Ovary (tissue), 9 donors: ENCODE measurements around the gene PTPN13. TPM values are rescaled to one million over a fixed set of nuclear protein-coding genes. Genes with fewer than 3 reads are reported as not detected.

Experiments used
- DNase-seq, 5 donors: peaks; one replicate each; pipeline ENCODE4 v3.0.0-alpha.2; 2019 to 2020
- H3K27ac ChIP-seq, 2 donors: fragments of 200-600 bp; one replicate each; pipeline versions ENCODE4 v1.5.1 to v1.8.0; 2019 to 2022
- H3K27me3 ChIP-seq: fragments of 200-600 bp; one replicate; pipeline ENCODE4 v1.8.0; 2022
- H3K36me3 ChIP-seq: fragments of 200-600 bp; sonication (generic); one replicate; pipeline ENCODE4 v1.5.1; 2019
- H3K4me1 ChIP-seq: one replicate; pipeline ENCODE4 v1.8.1; 2013; ENCODE audit warnings: mild to moderate bottlenecking, moderate library complexity; ENCODE audit not compliant: insufficient read depth
- H3K4me3 ChIP-seq: fragments of 200-600 bp; sonication (generic); one replicate; pipeline ENCODE4 v1.5.1; 2017
- H3K9me3 ChIP-seq, 2 donors: fragments of 200-600 bp in 1 of 2; sonication (generic) in 1 of 2; one replicate each; pipeline versions ENCODE4 v1.5.1 to v1.8.1; 2013 to 2019; ENCODE audit warnings: mild to moderate bottlenecking in 1 of 2, moderate library complexity in 1 of 2
- EP300 ChIP-seq: sonication (generic); formaldehyde crosslinking; IDR thresholded peaks from one replicate; pipeline ENCODE4 v1.6.1; 2017; ENCODE audit warnings: antibody characterized with exemption
- POLR2A ChIP-seq: fragments of 450-650 bp; IDR thresholded peaks from one replicate; pipeline ENCODE4 v1.6.1; 2017; ENCODE audit warnings: antibody characterized with exemption, mild to moderate bottlenecking, moderate library complexity
- WGBS, 3 donors: extraction: QIAGEN DNeasy Blood & Tissue Kit in 1 of 3; methylation state at CpG; one replicate each; pipeline versions ENCODE4 v1.1.5 to v1.1.7; 2013 to 2017; 5-methylcytosine and 5-hydroxymethylcytosine counted together
- intact Hi-C, 4 donors: fragments of 100-400 bp; cut with DNase I; formaldehyde crosslinking; loops; one replicate each; pipeline versions ENCODE4 v1.11.0 to v1.15.1; 2022 to 2023
- polyA plus RNA-seq, 2 donors: library from polyadenylated mRNA; stranded (reverse); fragments of 200-250 nt in 1 of 2; fragments of 350-450 nt in 1 of 2; fragmentation: Illumina TruSeq in 1 of 2; extraction: RNeasy Lipid Tissue Mini Kit (QIAGEN cat#74804) in 1 of 2; gene quantifications; one replicate each; pipeline ENCODE4 v1.2.3, GENCODE V29; 2013 to 2014
- total RNA-seq, 7 donors: library from RNA; depleted of rRNA in 2 of 7; stranded (reverse); fragments of >200 nt in 2 of 7; fragmentation: NEBNext Ultra II Directional in 3 of 7; extraction: Animal tissue kit (Norgen Biotek cat#: 25700) in 3 of 7; gene quantifications; one replicate each; pipeline versions ENCODE4 v1.1.0 to v1.2.4, GENCODE V29; 2016 to 2023
- TF ChIP-seq, protein P1 (sequence below), 3 donors: fragments of 450-650 bp in 2 of 3; fragments of 200-600 bp in 1 of 3; IDR thresholded peaks; one replicate each; pipeline versions ENCODE4 v1.5.1 to v1.8.0; 2016 to 2022; ENCODE audit warnings: antibody characterized with exemption in 3 of 3, mild to moderate bottlenecking in 1 of 3
- donor health status: DM: no; HTN: no; CAD: no; lungs with moderate emphysema.
- donor health status: DM: no; HTN: no; CAD: no.
- donor health status: Bipolar disorder and iron deficiency.
- donor health status: DM: yes; HTN: yes; CAD: no.
- donor health status: DM: no; HTN: no; CAD: no.
- donor health status: DM: yes; HTN: yes; CAD: no.

PTPN13 gene
- total and polyA plus RNA-seq, 9 donors = 17.0 to 73.4 (median 44.0) TPM

DNA sequence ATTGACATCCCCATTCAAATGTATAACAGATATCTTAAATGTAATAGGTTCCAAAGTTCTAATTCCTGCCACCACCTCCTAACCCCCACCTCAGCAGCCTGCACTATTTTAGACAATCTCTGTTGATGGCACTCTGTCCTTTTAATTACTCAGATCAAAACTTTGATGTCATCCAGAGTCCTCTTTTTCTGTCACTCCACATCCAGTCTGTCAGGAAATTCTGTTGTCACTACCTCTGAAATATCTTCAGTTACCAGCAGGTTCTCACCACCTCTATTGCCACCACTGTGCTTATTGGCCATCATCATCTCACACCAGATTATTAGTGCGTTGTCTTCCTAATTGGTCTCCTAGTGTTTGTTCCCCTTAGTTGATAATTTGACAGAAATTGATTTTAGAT, 76.2 kb downstream of the PTPN13 start:
- no peaks in the 10 kb centered on the region for H3K4me1 ChIP-seq
- no peaks in the 10 kb centered on the region for H3K36me3 ChIP-seq
- no peak for TF ChIP-seq EP300
- TF ChIP-seq, protein P1, sequence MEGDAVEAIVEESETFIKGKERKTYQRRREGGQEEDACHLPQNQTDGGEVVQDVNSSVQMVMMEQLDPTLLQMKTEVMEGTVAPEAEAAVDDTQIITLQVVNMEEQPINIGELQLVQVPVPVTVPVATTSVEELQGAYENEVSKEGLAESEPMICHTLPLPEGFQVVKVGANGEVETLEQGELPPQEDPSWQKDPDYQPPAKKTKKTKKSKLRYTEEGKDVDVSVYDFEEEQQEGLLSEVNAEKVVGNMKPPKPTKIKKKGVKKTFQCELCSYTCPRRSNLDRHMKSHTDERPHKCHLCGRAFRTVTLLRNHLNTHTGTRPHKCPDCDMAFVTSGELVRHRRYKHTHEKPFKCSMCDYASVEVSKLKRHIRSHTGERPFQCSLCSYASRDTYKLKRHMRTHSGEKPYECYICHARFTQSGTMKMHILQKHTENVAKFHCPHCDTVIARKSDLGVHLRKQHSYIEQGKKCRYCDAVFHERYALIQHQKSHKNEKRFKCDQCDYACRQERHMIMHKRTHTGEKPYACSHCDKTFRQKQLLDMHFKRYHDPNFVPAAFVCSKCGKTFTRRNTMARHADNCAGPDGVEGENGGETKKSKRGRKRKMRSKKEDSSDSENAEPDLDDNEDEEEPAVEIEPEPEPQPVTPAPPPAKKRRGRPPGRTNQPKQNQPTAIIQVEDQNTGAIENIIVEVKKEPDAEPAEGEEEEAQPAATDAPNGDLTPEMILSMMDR (IDR thresholded peaks at IDR 0.05) = no peak
- TF ChIP-seq POLR2A = no peak
- WGBS, 3 donors = 93 to 98% (median 94%) methylated on average over 1 of the region's 1 CpG
- H3K9me3 ChIP-seq = no peaks in the 10 kb centered on the region
- no peak overlapping the region for H3K4me3 ChIP-seq
- no peak for DNase-seq
- no peak overlapping the region for H3K27ac ChIP-seq
- intact Hi-C loops = no loop called here
- H3K27me3 ChIP-seq = no peaks in the 10 kb centered on the region

DNA sequence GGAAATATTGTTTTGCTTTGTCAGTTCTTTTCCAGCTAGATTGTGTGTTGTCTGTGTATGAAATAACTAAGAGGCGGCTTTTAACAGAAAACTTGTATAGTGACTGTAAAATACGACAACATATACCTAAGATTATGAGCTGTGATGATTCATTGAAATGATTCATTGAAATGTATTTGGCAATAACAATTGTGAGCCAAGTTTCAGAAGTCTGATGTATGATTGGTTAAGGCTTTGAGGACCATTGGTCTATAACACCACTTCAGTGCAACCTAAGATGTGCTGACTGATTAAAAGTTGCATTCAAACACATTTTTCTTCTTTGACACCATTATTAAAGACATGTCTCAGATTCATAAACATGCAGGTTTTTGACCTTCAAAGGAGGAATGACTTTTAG, 76.6 kb downstream of the PTPN13 start:
- H3K4me3 ChIP-seq = no peak overlapping the region
- 91 to 99% (median 94%) methylated on average over 2 of the region's 2 CpGs for WGBS, 3 donors

DNA sequence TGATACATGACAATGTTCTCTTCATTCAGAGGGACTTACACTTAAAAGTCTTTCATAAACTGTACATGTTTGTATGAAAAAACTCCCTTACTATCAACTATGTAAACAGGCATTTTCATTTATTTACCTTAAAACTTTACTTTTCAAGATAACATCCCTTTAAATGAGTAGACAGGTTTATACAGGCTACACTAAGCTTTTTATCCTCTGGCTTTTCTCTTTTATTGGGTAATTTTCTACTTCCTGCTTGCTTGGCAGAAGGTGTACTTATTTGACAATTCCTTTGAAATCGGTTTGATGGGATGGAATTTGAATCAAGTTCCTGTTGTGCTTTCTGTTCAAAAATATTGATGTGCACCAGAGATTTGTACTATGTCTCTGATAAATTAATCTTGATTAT, 81.4 kb downstream of the PTPN13 start:
- TF ChIP-seq POLR2A (no peak), EP300 (no peak)
- TF ChIP-seq, protein P1 (IDR thresholded peaks at IDR 0.05) = no peak
- intact Hi-C loops = no loop called here
- H3K4me3 ChIP-seq = no peak overlapping the region
- no peak overlapping the region for H3K27ac ChIP-seq
- no peaks in the 10 kb centered on the region for H3K9me3 ChIP-seq
- H3K36me3 ChIP-seq = no peaks in the 10 kb centered on the region
- 83 to 87% (median 84%) methylated on average over 1 of the region's 1 CpG for WGBS, 3 donors
- no peaks in the 10 kb centered on the region for H3K4me1 ChIP-seq
- H3K27me3 ChIP-seq = no peaks in the 10 kb centered on the region
- no peak for DNase-seq

More for the DNA sequence above, 76.6 kb downstream of the PTPN13 start:
- Histone ChIP-seq H3K9me3 (no peaks in the 10 kb centered on the region), H3K4me1 (no peaks in the 10 kb centered on the region), H3K36me3 (no peaks in the 10 kb centered on the region), H3K27me3 (no peaks in the 10 kb centered on the region), H3K27ac (no peak overlapping the region)
- TF ChIP-seq EP300 (no peak), POLR2A (no peak)
- TF ChIP-seq, protein P1 (IDR thresholded peaks at IDR 0.05) = no peak
- DNase-seq = no peak
- intact Hi-C loops = no loop called here

DNA sequence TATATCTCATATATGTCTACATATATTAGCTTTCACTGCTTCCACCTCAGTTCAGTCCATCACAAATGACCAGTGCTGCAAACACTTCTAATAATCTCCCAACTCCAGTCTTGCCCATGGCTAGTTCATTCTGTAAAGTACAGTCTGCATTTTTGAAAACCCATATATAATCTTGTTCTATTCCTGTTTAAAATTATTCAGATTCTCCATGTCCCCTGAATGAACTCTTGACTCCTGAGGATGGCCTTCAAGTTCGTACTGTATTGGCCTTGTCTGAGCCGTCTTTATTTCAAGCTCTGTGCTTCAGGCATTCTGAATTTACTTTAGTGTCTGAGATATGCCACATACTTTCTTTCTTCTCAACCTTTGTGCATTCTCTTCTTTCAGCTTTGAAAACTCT, 84.7 kb downstream of the PTPN13 start:
- intact Hi-C loops = no loop called here

More for the DNA sequence above, 84.7 kb downstream of the PTPN13 start:
- TF ChIP-seq EP300 (no peak), POLR2A (no peak)
- TF ChIP-seq, protein P1 (IDR thresholded peaks at IDR 0.05) = no peak
- H3K9me3 ChIP-seq = no peaks in the 10 kb centered on the region
- H3K27me3 ChIP-seq = no peaks in the 10 kb centered on the region
- H3K4me1 ChIP-seq = no peaks in the 10 kb centered on the region
- no peak overlapping the region for H3K27ac ChIP-seq
- 59 to 70% (median 70%) methylated on average over 2 of the region's 2 CpGs for WGBS, 3 donors
- H3K4me3 ChIP-seq = no peak overlapping the region
- no peak for DNase-seq
- no peaks in the 10 kb centered on the region for H3K36me3 ChIP-seq
